Heart left ventricle (tissue), 13 donors: Measurements from ENCODE around the gene CCT6A.

Experiments
- POLR2A ChIP-seq, 2 donors: fragments of 450-650 bp; IDR thresholded peaks; one replicate each; pipeline ENCODE4 v1.6.1; 2017; ENCODE audit warnings: antibody characterized with exemption in 2 of 2, mild to moderate bottlenecking in 2 of 2, moderate library complexity in 2 of 2
- TF ChIP-seq, protein P1 (sequence below), 12 donors: fragments of 200-600 bp; sonication (generic) in 4 of 12; IDR thresholded peaks; one replicate each; pipeline versions ENCODE4 v1.5.0 to v1.8.0; 2018 to 2022; ENCODE audit warnings: antibody characterized with exemption in 12 of 12, mild to moderate bottlenecking in 5 of 12
- donor health status: ischemic (EF 13 %, LVEDD 7.1; RV severe dilation, severe dysfunction).
- donor health status: DM: no; HTN: yes; CAD: no.
- donor health status: DM: no; HTN: no; CAD: no.
- donor health status: ischemic (EF 25% LVEDD 6.9; RV normal size, moderate dysfunction).
- donor health status: ischemic (EF 25% LVEDD 5.7; RV mildly dilated, moderate dysfunction).
- donor health status: ischemic (EF 35%, LVEDD 5.7; RV mildly dilated, moderate dysfunction).
- donor health status: nonischemic (EF 11% LVEDD 7.7; RV severe dilation, severe dysfunction).
- donor health status: DM: yes; HTN: yes; CAD: no.
- donor health status: PGD.
- donor health status: ischemic (EF 29% LVEDD 5.4; RV normal size, mild dysfunction).
- donor health status: nonischemic (EF 23%, LVEDD 6.1; RV moderate dilation, normal function).

- TF ChIP-seq, protein P1, sequence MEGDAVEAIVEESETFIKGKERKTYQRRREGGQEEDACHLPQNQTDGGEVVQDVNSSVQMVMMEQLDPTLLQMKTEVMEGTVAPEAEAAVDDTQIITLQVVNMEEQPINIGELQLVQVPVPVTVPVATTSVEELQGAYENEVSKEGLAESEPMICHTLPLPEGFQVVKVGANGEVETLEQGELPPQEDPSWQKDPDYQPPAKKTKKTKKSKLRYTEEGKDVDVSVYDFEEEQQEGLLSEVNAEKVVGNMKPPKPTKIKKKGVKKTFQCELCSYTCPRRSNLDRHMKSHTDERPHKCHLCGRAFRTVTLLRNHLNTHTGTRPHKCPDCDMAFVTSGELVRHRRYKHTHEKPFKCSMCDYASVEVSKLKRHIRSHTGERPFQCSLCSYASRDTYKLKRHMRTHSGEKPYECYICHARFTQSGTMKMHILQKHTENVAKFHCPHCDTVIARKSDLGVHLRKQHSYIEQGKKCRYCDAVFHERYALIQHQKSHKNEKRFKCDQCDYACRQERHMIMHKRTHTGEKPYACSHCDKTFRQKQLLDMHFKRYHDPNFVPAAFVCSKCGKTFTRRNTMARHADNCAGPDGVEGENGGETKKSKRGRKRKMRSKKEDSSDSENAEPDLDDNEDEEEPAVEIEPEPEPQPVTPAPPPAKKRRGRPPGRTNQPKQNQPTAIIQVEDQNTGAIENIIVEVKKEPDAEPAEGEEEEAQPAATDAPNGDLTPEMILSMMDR (IDR thresholded peaks at IDR 0.05) = no peak
- no peak for TF ChIP-seq POLR2A (IDR thresholded peaks at IDR 0.05)
These were observed 2.4 kb downstream of the CCT6A start for GRCh38 chr7:56053993-56054392.
